HG03159 (cell line): ENCODE data around the gene CEP76.

Source experiments
- ATAC-seq: cut with Tn5 transposase; IDR thresholded peaks from one replicate; pipeline ENCODE4 v1.9.1; 2021; ENCODE audit warnings: mild to moderate bottlenecking, moderate library complexity; ENCODE audit not compliant: unreplicated experiment

Gene CEP76

DNA sequence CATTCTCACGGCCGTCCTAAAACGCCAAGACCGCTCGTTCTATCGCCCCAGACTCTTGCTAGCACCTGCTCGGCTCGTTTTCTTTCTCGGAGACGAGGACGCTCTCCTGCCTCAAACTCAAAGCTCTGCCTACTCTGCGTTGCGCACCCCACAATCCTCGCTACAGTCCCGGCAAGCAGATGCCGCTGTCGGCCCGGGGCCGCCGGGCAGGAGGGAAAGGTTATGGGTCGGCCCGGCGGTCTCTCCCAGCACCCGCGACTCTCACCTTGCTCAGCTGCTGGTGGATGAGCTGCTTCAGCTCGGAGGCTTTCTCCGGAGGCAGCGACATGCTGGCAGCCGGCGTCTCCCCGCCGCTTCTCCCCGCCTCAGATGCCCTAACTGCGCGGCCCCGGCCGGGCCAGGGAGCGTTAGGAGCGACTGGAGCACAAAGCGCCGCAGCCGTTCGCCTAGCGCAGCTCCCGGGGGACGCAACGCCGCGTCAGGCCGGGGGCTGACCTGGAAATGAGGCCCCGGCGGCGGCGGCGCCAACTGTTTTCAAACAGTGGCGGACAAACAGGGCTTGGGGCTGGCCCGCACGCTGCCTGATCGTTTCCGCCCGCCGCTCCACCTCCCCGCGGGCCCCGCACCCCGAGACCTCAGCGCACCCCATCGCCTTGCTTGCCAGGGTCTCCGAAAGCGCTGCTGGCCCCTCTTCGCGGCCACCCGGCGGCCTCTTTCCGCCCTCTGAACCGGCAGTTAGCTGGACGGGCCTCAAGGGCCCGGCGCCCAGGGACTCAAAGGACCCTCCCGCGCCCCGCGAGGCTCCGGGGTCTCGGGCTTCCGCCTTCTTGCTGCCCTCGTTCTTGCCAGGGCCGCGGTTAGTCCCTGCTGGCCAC, at the start of gene CEP76, which contains the start of gene PSMG2:
Gene CEP76 (minus strand): TSS at position 503 of the 875 bp plus-strand sequence. CDS start 175 bp downstream, at position 328.
Gene PSMG2 (plus strand): TSS at position 822 of the 875 bp plus-strand sequence. CDS start 66 bp downstream, outside the sequence.
- peak; percentile 74 for ATAC-seq

DNA sequence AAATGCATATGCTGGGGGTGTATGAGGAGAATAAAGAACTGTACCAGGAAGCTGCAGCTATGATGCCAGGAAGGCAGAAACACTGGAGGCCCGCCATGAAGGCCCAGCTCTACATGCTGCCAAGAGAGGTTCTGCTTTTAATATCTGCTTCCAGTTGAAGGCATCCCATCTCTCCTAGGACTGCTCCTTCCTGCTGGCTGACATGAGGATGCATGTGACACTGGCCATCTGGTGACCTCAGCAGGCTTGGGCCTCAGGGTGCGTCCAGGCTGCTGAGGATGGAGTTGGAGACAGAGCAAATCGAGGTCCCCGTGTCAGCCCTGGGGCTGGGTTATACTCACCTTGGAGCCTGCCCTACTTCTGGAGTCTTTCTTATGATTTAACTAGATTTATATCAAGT, 49.4 kb upstream of the CEP76 start:
- ATAC-seq: no peak

- ATAC-seq: no peak
Observed at GRCh38 chr18:12751503-12751884, 49.0 kb upstream of the CEP76 start.

- no peak for ATAC-seq
Observed at GRCh38 chr18:12750715-12751502, 48.4 kb upstream of the CEP76 start.

DNA sequence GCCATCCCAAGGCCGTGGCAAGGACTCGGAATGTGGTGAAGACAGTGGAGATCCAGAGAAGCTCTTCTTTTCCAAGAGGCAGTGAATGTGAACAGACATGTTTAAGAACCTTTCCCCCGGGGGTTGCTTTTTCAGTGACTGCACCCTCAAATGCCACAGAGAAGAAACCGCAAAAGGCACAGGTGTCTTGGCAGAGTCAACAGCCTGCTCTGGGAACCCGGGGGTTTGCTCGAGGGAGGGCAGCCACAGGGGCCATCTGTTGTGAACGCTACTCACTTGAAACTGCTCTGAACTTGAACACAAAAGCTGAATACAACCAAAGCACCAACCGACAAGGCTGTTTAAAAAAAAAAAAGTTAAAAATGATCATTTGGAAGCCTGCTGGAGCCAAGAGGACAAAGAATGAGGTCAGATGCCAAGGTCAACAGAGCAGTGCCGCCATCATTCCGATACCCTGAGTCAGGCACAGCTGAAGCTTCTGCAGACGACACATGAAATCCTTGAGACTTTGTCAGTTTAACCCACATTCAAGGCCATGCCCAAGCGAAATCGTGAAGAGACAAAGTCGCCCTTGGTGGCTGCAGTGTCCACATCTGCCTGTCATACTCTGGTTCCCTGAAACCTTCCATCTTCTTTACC, 47.7 kb upstream of the CEP76 start:
- ATAC-seq: no peak

- ATAC-seq: no peak
Observed at GRCh38 chr18:12749121-12749520, 46.6 kb upstream of the CEP76 start.

GRCh38 chr18:12748671-12749070, 46.1 kb upstream of the CEP76 start:
- ATAC-seq: no peak

- no peak for ATAC-seq
Observed at GRCh38 chr18:12747530-12748315, 45.2 kb upstream of the CEP76 start.

- no peak for ATAC-seq
Observed at GRCh38 chr18:12745095-12745795, 42.7 kb upstream of the CEP76 start.

DNA sequence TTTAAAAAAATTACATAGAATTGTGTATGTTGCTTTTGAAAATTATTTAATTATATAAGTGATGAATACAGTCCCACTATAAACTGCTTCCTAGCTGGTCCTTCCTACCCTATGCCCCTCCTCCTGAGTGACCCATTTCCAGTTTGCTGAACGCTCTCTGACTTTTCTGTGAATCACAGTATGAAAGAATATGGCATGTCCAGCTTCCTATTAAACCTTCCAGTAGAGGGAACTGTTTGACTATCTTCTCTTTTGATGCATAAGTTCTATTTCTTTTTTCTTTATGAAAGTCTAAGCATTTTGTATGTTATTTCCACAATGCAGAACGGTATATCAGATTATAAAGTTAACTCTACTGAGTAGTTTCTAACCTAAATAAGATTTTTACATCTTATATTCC, 41.6 kb upstream of the CEP76 start:
- no peak for ATAC-seq

DNA sequence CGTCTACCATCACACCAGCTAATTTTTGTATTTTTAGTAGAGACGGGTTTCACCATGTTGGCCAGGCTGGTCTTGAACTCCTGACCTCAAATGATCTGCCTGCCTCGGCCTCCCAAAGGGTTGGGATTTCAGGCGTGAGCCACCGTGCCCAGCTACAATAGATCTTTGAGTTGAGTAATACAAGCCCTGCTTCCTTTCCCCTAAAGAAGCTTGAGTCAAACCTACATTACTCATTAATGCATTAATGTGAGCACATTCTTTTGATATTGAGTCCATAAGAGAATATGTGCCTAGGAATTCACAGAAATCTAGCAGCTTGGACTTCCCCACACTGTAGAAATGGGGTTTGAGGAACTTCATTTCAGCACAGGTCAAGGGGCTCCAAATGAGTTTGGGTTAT, 39.9 kb upstream of the CEP76 start:
- no peak for ATAC-seq

- ATAC-seq: no peak
Observed at GRCh38 chr18:12741351-12741750, 38.8 kb upstream of the CEP76 start.

GRCh38 chr18:12737243-12737902, 34.9 kb upstream of the CEP76 start:
- no peak for ATAC-seq

DNA sequence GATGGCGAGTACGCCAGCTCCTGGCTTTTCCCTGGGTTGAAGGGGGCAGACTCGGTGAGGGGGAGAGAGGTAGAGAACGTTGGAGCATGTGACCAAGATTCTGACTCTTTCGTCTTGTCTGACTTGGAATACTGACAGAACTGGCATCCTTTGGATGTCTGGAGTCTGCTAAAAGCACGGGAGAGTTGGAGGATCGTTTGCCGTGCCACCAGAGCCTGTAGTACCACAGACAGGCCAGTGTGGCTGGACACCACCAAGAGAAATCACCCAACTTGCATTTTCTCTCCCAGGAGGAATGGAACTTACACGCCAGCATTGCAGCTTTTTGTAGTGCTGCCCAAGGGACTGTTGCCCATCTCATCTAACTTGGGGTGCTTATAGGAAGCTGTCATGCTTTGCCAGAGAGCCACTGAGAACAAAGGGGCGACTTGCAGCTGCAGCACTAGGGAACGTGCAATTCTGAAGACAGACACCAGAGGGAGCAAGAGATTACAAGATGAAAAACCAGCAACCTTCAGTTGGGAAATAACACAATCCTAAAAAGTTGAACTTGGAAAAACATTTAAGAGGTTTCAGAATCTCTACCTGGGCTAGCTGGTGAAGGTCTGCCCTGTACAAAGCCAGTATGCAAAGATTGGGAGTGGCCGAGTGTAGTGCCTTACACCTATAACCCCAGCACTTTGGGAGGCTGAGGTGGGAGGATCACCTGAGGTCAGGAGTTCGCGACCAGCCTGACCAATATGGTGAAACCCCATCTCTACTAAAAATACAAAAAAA, 24.4 kb upstream of the CEP76 start:
- no peak for ATAC-seq

DNA sequence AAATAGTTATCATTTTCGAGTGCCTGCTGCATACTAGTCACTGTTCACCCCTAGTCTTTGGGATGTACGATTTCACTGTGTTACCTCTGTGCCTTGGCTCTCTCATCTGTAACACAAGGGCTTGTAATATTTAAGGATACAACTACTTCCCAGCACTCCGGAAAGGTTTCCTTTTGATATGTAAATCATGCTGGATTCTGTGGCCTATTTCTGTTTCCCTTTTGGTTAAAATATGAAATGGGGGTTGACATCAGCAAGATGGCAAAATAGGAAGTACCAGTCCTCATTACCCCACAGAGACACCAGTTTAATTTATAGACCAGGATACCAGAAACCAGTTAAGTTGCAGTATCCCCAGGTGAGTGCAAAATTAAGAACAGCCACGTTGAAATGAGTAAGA, 23.8 kb upstream of the CEP76 start:
- no peak for ATAC-seq

- no peak for ATAC-seq
Observed at GRCh38 chr18:12722731-12723130, 20.2 kb upstream of the CEP76 start.

- no peak for ATAC-seq
Observed at GRCh38 chr18:12721495-12722275, 19.2 kb upstream of the CEP76 start.

- ATAC-seq: no peak
Observed at GRCh38 chr18:12711446-12711845, 8.9 kb upstream of the CEP76 start.
